Activated CD8-positive, alpha-beta T cell treated with anti-CD3 and anti-CD28 coated beads, Interleukin-2, amount 10 ng/mL, durations not matched to agents 7 days and 5 days (primary cell): ENCODE measurements around the gene CTBS. TPM values are rescaled to one million over a fixed set of nuclear protein-coding genes. Genes with fewer than 3 reads are reported as not detected.

Experiments
- ATAC-seq: fragments of 150-1000 bp; cut with Tn5 transposase; one replicate; pipeline ENCODE4 v1.10.0; 2021; ENCODE audit warnings: moderate library complexity
- CTCF ChIA-PET: fragments of 350-600 bp; sonication (Branson Sonifier 250); formaldehyde crosslinking; loops from one replicate; lab custom pipeline; 2021; ENCODE audit warnings: antibody characterized with exemption; lab: Charles Lee
- POLR2A ChIA-PET: fragments of 350-600 bp; sonication (Branson Sonifier 250); formaldehyde crosslinking; loops from one replicate; lab custom pipeline; 2021; ENCODE audit warnings: antibody characterized with exemption; lab: Charles Lee
- DNase-seq: peaks from one replicate; pipeline ENCODE4 v3.0.0-alpha.2; 2020
- H3K27ac Mint-ChIP-seq: one replicate; pipeline ENCODE4 v1.8.0; 2021; ENCODE audit warnings: mild to moderate bottlenecking, mixed read lengths
- H3K27me3 Mint-ChIP-seq: one replicate; pipeline ENCODE4 v1.8.0; 2021; ENCODE audit warnings: low read depth, mixed read lengths
- H3K36me3 Mint-ChIP-seq: one replicate; pipeline ENCODE4 v1.8.0; 2021; ENCODE audit warnings: low read depth, mixed read lengths
- H3K4me1 Mint-ChIP-seq: one replicate; pipeline ENCODE4 v1.8.0; 2021; ENCODE audit warnings: low read depth, mixed read lengths
- H3K4me3 Mint-ChIP-seq: one replicate; pipeline ENCODE4 v1.8.0; 2021; ENCODE audit warnings: mild to moderate bottlenecking, mixed read lengths
- H3K9me3 Mint-ChIP-seq: one replicate; pipeline ENCODE4 v1.8.0; 2022; ENCODE audit warnings: mixed read lengths; ENCODE audit not compliant: insufficient read depth
- total RNA-seq, 2 experiments: library from RNA; stranded (reverse); gene quantifications; one replicate each; pipeline ENCODE4 v1.2.3, GENCODE V29; 2021

The CTBS gene
- total RNA-seq, 2 experiments from 2014 or later: 12.3 to 12.7 TPM

GRCh38 chr1:84506729-84507453, 67.3 kb downstream of the CTBS start:
- ChIA-PET CTCF (interaction anchor here (0.9 to 4.4 kb wide), 10 partner anchors 25 to 366 kb away, joined by 3 to 27 read pairs (median 6); partner anchors contain the start of genes CTBS and PRKACB), POLR2A (interaction anchor here (0.7 to 4.3 kb wide), 20 partner anchors 9 to 770 kb away, joined by 3 to 88 read pairs (median 5); partner anchors contain the start of genes BCL10, CTBS, PRKACB and RPF1)
- Mint-ChIP-seq H3K4me1 (peaks cover 29% of the 10 kb centered on the region), H3K4me3 (peak overlapping the region; percentile 100), H3K9me3 (peaks cover 9% of the 10 kb centered on the region), H3K27ac (peak overlapping the region; percentile 99), H3K27me3 (no peaks in the 10 kb centered on the region), H3K36me3 (peaks cover 37% of the 10 kb centered on the region)
- DNase-seq (no peak), ATAC-seq (no peak)

DNA sequence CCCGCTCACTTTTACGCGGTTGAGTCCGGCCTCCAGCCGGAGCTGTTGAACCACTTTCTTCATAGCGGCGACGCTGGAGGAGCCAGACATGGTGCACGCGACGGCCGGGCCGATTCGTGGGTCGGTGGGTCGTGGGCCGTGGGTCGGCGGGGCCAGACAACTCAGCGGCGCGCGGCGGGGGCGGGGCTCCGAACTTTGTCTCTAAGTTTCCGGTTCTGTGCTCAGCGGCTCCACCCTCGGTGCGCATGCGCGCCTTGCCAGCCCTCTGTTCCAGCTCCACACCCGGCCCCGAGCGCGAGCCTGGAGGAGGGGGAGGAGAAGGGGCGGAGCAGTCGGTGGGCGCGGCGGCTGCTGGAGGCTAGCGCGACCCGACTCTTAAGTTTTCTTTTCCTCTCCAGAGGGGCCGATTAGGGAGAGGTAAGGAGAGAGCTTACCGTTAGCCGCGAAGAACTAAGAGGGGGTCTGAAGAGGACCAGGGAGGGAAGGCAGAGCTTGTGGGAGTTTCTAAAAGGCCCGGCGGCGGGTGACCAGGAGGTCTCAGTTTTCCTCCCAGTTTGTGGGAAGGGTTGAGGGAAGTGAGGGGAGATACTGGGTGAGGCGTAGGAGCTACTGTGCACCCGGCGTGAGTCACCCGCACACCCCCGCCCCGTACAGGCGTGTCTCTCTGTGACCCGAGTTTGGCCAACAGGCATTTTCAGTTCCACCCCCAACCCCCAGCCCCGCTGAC, 68.1 kb downstream of the CTBS start, which contains the start of the genes GNG5 and SPATA1:
TSS of gene GNG5 (minus strand) at position 580 of the 727 bp plus-strand sequence. CDS start at position 90, 490 bp downstream.
TSS of gene SPATA1 (plus strand) at position 385 of the 727 bp plus-strand sequence. CDS start 9,974 bp downstream, outside the sequence.
- Mint-ChIP-seq H3K27ac (peak within 1 kb of the TSS; percentile 99), H3K27me3 (no peaks in the 10 kb centered on the region), H3K4me1 (peaks cover 35% of the 10 kb centered on the region), H3K4me3 (peak within 1 kb of the TSS; percentile 100), H3K36me3 (peaks cover 44% of the 10 kb centered on the region), H3K9me3 (peaks cover 9% of the 10 kb centered on the region)
- DNase-seq (peak; percentile 99), ATAC-seq (peak; percentile 94)
- ChIA-PET POLR2A (interaction anchor here (0.7 to 4.3 kb wide), 21 partner anchors 8 to 770 kb away, joined by 3 to 88 read pairs (median 5); partner anchors contain the start of genes BCL10, CTBS, PRKACB and RPF1), CTCF (interaction anchor here (0.8 to 4.4 kb wide), 11 partner anchors 24 to 365 kb away, joined by 3 to 27 read pairs (median 6); partner anchors contain the start of genes CTBS and PRKACB)

GRCh38 chr1:84505493-84506001, 68.7 kb downstream of the CTBS start:
- peaks cover 9% of the 10 kb centered on the region for H3K9me3 Mint-ChIP-seq
- peak overlapping the region; percentile 100 for H3K4me3 Mint-ChIP-seq
- H3K27ac Mint-ChIP-seq: peak overlapping the region; percentile 99
- ATAC-seq: peak; percentile 48
- CTCF ChIA-PET: interaction anchor here (0.8 to 4.4 kb wide), 10 partner anchors 24 to 364 kb away, joined by 3 to 27 read pairs (median 6); partner anchors contain the start of genes CTBS and PRKACB
- POLR2A ChIA-PET: interaction anchor here (0.8 to 4.3 kb wide), 19 partner anchors 8 to 771 kb away, joined by 3 to 88 read pairs (median 5); partner anchors contain the start of genes BCL10, CTBS, PRKACB and RPF1
- peaks cover 46% of the 10 kb centered on the region for H3K36me3 Mint-ChIP-seq
- no peak for DNase-seq
- H3K4me1 Mint-ChIP-seq: peaks cover 40% of the 10 kb centered on the region
- H3K27me3 Mint-ChIP-seq: no peaks in the 10 kb centered on the region

DNA sequence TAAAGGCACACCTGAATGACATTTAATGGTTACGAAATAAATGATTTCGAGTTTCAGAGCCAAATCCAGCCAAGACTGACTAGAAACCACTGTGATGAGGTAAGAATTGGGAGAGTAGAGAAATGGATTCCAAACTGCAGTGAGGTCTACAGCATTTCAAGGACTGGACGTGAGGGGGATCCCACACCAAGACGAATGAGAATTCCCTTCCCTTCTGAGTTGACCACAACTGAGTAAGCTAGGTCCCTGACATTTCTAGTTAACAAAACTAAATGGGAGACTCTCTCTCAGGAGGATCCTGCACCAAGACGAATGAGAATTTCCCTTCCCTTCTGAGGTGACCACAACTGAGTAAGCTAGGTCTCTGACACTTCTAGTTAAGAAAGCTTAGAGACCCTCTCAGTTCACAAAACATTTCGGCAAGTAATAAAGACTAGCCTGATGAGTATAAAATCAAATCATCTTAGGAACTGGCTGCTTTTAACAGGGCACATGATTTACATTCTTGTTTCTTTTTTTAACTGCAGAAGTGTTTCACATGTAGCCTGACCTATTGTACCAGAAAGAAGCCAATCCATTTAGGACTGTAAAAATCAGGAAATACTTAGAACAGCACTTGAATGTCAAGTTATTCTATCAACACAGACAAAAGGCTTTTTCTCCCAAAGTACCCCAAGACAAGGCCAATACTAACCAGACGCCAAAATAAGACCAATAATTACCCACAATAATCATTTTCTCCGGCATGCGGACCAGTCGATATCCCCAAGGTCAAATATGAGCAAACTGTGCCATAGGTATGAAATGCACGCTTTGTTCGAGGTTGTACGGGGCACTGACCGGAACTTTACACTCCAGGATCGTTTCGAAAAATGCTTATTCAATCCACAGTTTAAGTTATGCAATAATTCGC, 69.4 kb downstream of the CTBS start:
- ChIA-PET POLR2A (interaction anchor here (0.7 to 4.3 kb wide), 7 partner anchors 25 to 772 kb away, joined by 3 to 88 read pairs (median 9); partner anchors contain the start of genes BCL10, CTBS, PRKACB and RPF1), CTCF (interaction anchor here (1.7 to 4.4 kb wide), 4 partner anchors 25 to 361 kb away, joined by 5 to 27 read pairs (median 8); partner anchors contain the start of genes CTBS and PRKACB)
- Mint-ChIP-seq H3K4me1 (peaks cover 42% of the 10 kb centered on the region), H3K27ac (peak overlapping the region; percentile 99), H3K36me3 (peaks cover 50% of the 10 kb centered on the region), H3K27me3 (no peaks in the 10 kb centered on the region), H3K4me3 (peak overlapping the region; percentile 100), H3K9me3 (peaks cover 9% of the 10 kb centered on the region)
- ATAC-seq (no peak), DNase-seq (no peak)

- POLR2A ChIA-PET: interaction anchor here (4.3 kb wide), 1 partner anchor 70 kb away, joined by 88 read pairs; the partner anchor contains the start of gene CTBS
- no peak for DNase-seq
- Mint-ChIP-seq H3K27ac (no peak overlapping the region), H3K4me3 (no peak overlapping the region), H3K27me3 (no peaks in the 10 kb centered on the region), H3K4me1 (peaks cover 50% of the 10 kb centered on the region), H3K9me3 (no peaks in the 10 kb centered on the region), H3K36me3 (peaks cover 47% of the 10 kb centered on the region)
- CTCF ChIA-PET: interaction anchor here (0.9 to 4.4 kb wide), 4 partner anchors 61 to 251 kb away, joined by 3 to 27 read pairs (median 3); no protein-coding TSS in a partner anchor
- ATAC-seq: no peak
Measured at GRCh38 chr1:84502927-84503326, 71.3 kb downstream of the CTBS start.

Other genes starting within 250 kb of the CTBS start
- not detected for gene DNASE2B, start 176.0 kb downstream of the CTBS start, total RNA-seq
- gene RPF1, start 95.2 kb downstream of the CTBS start, total RNA-seq: 10 to 100 TPM; 41.6 to 44.1 TPM
- 1 to 10 TPM; 3.3 to 3.4 TPM for gene SPATA1, start 68.1 kb downstream of the CTBS start, total RNA-seq
- 100 to 1,000 TPM in 1 of 2 experiments, 10 to 100 TPM in 1; 99.0 to 106 TPM for gene GNG5, start 67.9 kb downstream of the CTBS start, total RNA-seq
- 10 to 100 TPM; 15.5 to 16.0 TPM for gene SSX2IP, start 116.0 kb upstream of the CTBS start, total RNA-seq